BE2C (cell line): ENCODE measurements around the gene PID1.

Experiments used
- DNase-seq: peaks from one replicate; pipeline ENCODE4 v3.0.0-alpha.2; 2020
- H3K27me3 ChIP-seq: fragments of 250-450 bp; sonication (Bioruptor Pico); 2 replicates; pipeline ENCODE4 v1.5.1; 2020; ENCODE audit warnings: mild to moderate bottlenecking
- H3K36me3 ChIP-seq: fragments of 250-450 bp; sonication (Bioruptor Pico); 2 replicates; pipeline ENCODE4 v1.5.1; 2020; ENCODE audit warnings: mild to moderate bottlenecking
- H3K4me1 ChIP-seq: fragments of 250-450 bp; sonication (Bioruptor Pico); 2 replicates; pipeline ENCODE4 v1.5.1; 2020
- H3K4me3 ChIP-seq: 2 replicates; pipeline ENCODE4 v1.5.1; 2011; ENCODE audit warnings: low read depth, low read length
- H3K9me3 ChIP-seq: fragments of 250-450 bp; sonication (Bioruptor Pico); 2 replicates; pipeline ENCODE4 v1.5.1; 2020
- TF ChIP-seq, protein P1 (sequence below): IDR thresholded peaks from 2 replicates; pipeline ENCODE4 v1.5.1; 2012; ENCODE audit warnings: mild to moderate bottlenecking, low read depth, low read length

Gene PID1

DNA sequence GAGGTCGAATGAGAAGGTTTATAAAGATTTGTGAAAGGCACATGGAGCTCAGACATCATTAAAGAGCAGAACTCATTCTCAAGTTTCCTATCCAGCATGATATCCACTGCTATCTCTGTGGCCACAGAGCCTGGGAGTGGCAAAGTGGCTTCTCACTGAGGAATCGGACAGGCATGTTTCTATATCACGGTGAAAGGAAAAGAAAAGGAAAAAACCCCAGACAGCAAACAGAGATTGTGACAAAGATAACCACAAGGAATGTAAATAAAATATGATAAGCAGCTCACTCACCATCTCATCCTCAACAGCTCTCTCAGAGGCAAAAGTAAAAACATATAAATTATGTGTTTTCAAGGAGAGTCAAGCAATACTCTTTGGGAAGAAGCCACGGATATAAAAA, 2.5 kb downstream of the PID1 start:
- Histone ChIP-seq H3K9me3 (no peaks in the 10 kb centered on the region), H3K4me1 (no peaks in the 10 kb centered on the region), H3K4me3 (no peak overlapping the region), H3K36me3 (no peaks in the 10 kb centered on the region), H3K27me3 (peaks cover 3% of the 10 kb centered on the region; the same call in 1 of the 2 replicates)
- DNase-seq, result no peak
- TF ChIP-seq, protein P1, sequence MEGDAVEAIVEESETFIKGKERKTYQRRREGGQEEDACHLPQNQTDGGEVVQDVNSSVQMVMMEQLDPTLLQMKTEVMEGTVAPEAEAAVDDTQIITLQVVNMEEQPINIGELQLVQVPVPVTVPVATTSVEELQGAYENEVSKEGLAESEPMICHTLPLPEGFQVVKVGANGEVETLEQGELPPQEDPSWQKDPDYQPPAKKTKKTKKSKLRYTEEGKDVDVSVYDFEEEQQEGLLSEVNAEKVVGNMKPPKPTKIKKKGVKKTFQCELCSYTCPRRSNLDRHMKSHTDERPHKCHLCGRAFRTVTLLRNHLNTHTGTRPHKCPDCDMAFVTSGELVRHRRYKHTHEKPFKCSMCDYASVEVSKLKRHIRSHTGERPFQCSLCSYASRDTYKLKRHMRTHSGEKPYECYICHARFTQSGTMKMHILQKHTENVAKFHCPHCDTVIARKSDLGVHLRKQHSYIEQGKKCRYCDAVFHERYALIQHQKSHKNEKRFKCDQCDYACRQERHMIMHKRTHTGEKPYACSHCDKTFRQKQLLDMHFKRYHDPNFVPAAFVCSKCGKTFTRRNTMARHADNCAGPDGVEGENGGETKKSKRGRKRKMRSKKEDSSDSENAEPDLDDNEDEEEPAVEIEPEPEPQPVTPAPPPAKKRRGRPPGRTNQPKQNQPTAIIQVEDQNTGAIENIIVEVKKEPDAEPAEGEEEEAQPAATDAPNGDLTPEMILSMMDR, result no peak

DNA sequence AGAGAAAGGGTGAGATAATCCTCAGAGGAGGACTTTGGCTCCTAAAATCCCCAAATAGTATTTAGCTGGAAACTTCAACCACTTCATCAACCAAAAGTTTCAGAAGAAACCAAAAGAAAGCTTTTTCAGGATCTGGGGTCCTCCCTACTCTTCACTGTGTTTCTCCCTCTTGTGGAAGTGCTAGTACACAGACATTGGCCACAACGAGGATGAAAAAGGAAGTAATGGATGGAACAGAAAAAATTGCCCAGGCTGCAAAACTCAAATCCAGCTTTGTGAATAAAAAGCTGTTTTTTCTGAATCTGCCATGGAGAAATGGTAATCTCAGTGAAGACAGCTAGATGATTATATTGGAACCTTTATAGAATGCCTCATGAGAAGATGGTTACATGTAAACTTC, 4.0 kb downstream of the PID1 start:
- H3K4me3 ChIP-seq, result no peak overlapping the region
- no peaks in the 10 kb centered on the region for H3K4me1 ChIP-seq
- no peak for DNase-seq
- no peaks in the 10 kb centered on the region for H3K36me3 ChIP-seq
- TF ChIP-seq, protein P1, result no peak
- H3K27me3 ChIP-seq, result peaks cover 3% of the 10 kb centered on the region; the same call in 1 of the 2 replicates
- H3K9me3 ChIP-seq, result no peaks in the 10 kb centered on the region

DNA sequence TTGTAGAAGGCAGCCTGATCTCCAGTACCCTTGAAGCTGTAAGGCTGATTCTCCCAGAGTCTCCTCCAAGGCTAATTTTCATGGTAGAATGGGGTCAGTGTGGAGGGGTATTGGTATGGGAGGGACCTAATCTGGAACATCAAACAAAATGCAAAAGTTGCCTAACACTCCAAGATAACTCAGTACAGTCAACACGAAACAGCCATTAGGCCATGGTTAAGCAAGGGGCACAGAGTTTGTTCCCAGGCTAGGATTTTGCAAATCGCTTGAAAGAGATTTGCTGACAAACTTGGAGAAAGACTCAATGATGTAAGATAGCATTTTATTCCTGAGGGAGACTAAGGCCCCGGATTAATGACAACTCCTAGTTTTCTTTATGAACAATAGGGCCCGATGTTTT, 5.4 kb downstream of the PID1 start:
- no peaks in the 10 kb centered on the region for H3K4me1 ChIP-seq
- no peak overlapping the region for H3K4me3 ChIP-seq
- DNase-seq, result no peak
- no peaks in the 10 kb centered on the region; the same call in none of the 2 replicates for H3K9me3 ChIP-seq
- no peaks in the 10 kb centered on the region for H3K36me3 ChIP-seq
- H3K27me3 ChIP-seq, result peaks cover under 1% of the 10 kb centered on the region; the same call in 1 of the 2 replicates
- TF ChIP-seq, protein P1, result no peak

DNA sequence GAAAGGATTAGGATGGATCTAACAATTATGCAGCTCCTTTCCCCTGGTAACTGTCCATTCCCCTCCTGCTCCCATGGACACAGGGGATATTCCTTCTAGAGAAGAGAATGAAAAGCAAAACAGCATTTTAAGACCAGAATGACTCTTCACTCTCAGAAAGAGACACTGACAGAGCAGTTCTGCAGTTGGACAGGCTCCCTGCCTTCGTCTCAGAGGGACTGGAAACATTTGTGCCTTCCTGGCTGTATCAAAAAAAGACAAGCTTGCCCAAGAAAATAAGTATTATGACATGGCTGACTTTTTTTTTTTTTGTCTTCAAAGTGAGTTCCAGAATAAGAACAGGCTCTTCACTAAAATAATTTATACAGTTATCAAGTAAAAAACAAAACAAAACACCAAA, 9.5 kb downstream of the PID1 start:
- Histone ChIP-seq H3K27me3 (no peaks in the 10 kb centered on the region), H3K4me3 (no peak overlapping the region), H3K9me3 (no peaks in the 10 kb centered on the region; the same call in none of the 2 replicates), H3K4me1 (no peaks in the 10 kb centered on the region), H3K36me3 (no peaks in the 10 kb centered on the region)
- TF ChIP-seq, protein P1, result no peak
- no peak for DNase-seq

DNA sequence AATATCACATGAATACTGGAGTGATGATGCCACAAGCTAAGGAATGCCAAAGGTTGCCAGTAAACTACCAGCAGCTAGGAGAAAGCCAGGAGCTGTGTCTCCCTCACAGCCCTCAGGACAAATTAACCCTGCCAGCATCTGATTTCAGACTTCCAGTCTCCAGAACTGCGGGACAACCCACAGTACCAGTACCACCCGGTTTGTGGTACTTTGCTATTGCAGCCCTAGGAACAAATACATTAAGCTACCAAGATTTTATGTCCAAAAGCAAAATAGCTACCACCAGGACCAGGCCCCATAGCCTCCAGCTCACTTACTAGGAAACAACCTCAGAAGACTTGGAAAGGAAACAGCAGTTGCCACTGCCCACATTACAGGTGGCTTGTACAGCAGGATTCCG, 10.0 kb downstream of the PID1 start:
- Histone ChIP-seq H3K4me3 (no peak overlapping the region), H3K36me3 (no peaks in the 10 kb centered on the region), H3K27me3 (no peaks in the 10 kb centered on the region), H3K9me3 (no peaks in the 10 kb centered on the region; the same call in none of the 2 replicates), H3K4me1 (no peaks in the 10 kb centered on the region)
- no peak for DNase-seq
- TF ChIP-seq, protein P1, result no peak

DNA sequence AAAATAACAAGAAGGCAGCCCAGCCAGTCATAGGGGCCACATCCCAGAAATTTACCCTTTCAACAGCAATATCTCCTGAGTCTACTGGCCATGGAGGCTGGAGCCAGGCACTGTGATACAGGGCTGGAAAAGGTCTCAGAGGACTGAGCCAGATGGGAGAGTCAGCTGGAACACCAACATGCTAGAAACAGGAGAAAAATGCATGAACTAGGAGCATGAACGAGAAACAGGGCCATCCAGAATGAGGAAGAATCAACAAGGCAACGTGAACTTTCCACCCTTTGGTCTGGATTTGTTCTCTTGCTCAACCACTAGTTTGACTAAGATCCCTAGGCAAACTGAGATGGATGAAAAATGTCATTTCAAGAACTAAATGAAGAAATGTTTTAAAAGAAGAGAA, 13.1 kb downstream of the PID1 start:
- H3K4me3 ChIP-seq, result no peak overlapping the region
- H3K27me3 ChIP-seq, result no peaks in the 10 kb centered on the region
- DNase-seq, result no peak
- no peaks in the 10 kb centered on the region for H3K36me3 ChIP-seq
- H3K9me3 ChIP-seq, result no peaks in the 10 kb centered on the region; the same call in none of the 2 replicates
- TF ChIP-seq, protein P1, result no peak
- H3K4me1 ChIP-seq, result no peaks in the 10 kb centered on the region
